ENCODE data around the gene GRIK3.

GRCh38 chr1:36909946-36910725 lies 124.2 kb downstream of the GRIK3 start:
- TF ChIP-seq, protein P1, sequence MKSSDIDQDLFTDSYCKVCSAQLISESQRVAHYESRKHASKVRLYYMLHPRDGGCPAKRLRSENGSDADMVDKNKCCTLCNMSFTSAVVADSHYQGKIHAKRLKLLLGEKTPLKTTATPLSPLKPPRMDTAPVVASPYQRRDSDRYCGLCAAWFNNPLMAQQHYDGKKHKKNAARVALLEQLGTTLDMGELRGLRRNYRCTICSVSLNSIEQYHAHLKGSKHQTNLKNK (CRISPR knock-in tag; IDR thresholded peaks at IDR 0.05) = no peak
- TF ChIP-seq ATF3 (CRISPR knock-in tag; conservative IDR thresholded peaks at IDR 0.05) = no peak
- no peak for TF ChIP-seq ESRRA (CRISPR knock-in tag; IDR thresholded peaks at IDR 0.05; ENCODE audit: borderline replicate concordance)
- TF ChIP-seq FOXP4 (CRISPR knock-in tag; IDR thresholded peaks at IDR 0.05) = no peak
- no peak for TF ChIP-seq CTCF (IDR thresholded peaks at IDR 0.05)
- TF ChIP-seq ZNF416 (CRISPR knock-in tag; IDR thresholded peaks at IDR 0.05) = no peak
- no peak for TF ChIP-seq IRF1 (CRISPR knock-in tag; IDR thresholded peaks at IDR 0.05)
- no peak for TF ChIP-seq KAT7 (CRISPR knock-in tag; IDR thresholded peaks at IDR 0.05; ENCODE audit: borderline replicate concordance)
- no peak for TF ChIP-seq NR2C2 (CRISPR knock-in tag; IDR thresholded peaks at IDR 0.05)
- TF ChIP-seq OVOL2 (CRISPR knock-in tag; IDR thresholded peaks at IDR 0.05; ENCODE audit: borderline replicate concordance) = no peak
- TF ChIP-seq, protein P2, sequence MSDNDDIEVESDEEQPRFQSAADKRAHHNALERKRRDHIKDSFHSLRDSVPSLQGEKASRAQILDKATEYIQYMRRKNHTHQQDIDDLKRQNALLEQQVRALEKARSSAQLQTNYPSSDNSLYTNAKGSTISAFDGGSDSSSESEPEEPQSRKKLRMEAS (CRISPR knock-in tag; IDR thresholded peaks at IDR 0.05) = no peak
- TF ChIP-seq, protein P3, sequence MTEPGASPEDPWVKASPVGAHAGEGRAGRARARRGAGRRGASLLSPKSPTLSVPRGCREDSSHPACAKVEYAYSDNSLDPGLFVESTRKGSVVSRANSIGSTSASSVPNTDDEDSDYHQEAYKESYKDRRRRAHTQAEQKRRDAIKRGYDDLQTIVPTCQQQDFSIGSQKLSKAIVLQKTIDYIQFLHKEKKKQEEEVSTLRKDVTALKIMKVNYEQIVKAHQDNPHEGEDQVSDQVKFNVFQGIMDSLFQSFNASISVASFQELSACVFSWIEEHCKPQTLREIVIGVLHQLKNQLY (CRISPR knock-in tag; IDR thresholded peaks at IDR 0.05) = no peak
- TF ChIP-seq JUN (CRISPR knock-in tag; IDR thresholded peaks at IDR 0.05) = no peak

All from WTC11 (cell line).